HG03432 (cell line): ENCODE measurements around the gene BAD.
"Not testable (repeated sequence)": the region's sequence is repeated elsewhere in the genome, so short reads cannot be mapped to it uniquely, and the experiment has no call there.

ENCODE experiments used
- ATAC-seq: cut with Tn5 transposase; IDR thresholded peaks from one replicate; pipeline ENCODE4 v1.9.1; 2021; ENCODE audit warnings: mild to moderate bottlenecking, moderate library complexity; ENCODE audit not compliant: unreplicated experiment

The BAD gene

GRCh38 chr11:64315667-64316526, 31.4 kb upstream of the BAD start:
- not testable (repeated sequence) for ATAC-seq

DNA sequence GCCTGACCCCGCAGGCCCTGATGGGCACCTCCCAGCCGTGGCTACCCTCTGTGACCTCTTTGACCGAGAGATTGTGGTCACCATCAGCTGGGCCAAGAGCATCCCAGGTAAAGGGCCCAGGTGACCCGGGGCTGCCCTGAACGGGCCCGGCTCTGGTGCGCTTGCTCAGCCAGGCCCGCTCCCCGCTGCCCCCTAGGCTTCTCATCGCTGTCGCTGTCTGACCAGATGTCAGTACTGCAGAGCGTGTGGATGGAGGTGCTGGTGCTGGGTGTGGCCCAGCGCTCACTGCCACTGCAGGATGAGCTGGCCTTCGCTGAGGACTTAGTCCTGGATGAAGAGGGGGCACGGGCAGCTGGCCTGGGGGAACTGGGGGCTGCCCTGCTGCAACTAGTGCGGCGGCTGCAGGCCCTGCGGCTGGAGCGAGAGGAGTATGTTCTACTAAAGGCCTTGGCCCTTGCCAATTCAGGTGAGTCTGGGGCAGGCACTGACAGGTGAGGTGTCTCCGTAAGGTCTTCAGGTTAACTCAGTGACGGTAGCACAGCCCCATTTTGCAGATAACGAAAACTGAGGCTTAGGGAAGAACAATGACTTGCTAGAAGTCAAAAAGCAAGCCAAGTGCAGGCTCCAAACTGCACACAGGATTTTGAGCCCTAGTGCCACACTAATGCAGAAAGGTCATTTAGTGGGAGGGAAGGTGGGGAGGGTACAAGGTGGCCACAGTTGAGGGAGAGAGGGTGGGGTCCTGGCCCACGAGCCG, 30.5 kb upstream of the BAD start:
- no peak for ATAC-seq

- ATAC-seq: no peak
These were observed 29.8 kb upstream of the BAD start for GRCh38 chr11:64314146-64314804.

- no peak for ATAC-seq
These were observed 29.2 kb upstream of the BAD start for GRCh38 chr11:64313491-64314145.

- ATAC-seq: no peak
These were observed 28.5 kb upstream of the BAD start for GRCh38 chr11:64312947-64313346.

- ATAC-seq: not testable (repeated sequence)
These were observed 23.3 kb upstream of the BAD start for GRCh38 chr11:64307795-64308194.

DNA sequence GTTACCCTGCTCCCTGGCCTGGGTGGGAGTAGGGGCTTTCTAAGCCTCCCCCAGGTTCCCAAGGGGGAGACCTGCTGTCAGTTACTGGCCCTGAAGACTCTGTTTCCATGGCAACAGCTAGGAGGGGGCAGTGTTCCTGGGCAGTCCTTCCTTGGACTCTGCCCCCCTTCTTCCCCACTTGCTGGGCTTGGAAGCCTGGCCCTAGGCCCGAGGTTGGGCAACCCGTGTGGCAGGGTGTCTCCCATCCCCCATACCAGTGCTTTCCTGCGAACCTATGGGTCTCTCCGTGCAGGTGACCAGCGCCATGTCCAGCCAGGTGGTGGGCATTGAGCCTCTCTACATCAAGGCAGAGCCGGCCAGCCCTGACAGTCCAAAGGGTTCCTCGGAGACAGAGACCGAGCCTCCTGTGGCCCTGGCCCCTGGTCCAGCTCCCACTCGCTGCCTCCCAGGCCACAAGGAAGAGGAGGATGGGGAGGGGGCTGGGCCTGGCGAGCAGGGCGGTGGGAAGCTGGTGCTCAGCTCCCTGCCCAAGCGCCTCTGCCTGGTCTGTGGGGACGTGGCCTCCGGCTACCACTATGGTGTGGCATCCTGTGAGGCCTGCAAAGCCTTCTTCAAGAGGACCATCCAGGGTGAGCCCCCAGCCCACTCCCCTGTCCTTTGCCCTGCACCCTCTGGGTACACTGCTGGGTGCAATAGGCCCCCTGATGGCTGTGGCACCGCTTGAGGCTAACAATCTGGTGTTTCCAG, 22.6 kb upstream of the BAD start:
- no peak for ATAC-seq

GRCh38 chr11:64306563-64306875, 22.1 kb upstream of the BAD start:
- no peak for ATAC-seq

- ATAC-seq: peak; percentile 24
These were observed 21.5 kb upstream of the BAD start for GRCh38 chr11:64305691-64306562.

GRCh38 chr11:64305075-64305690, 20.7 kb upstream of the BAD start, which contains the start of gene ESRRA:
Gene ESRRA, plus strand, starts transcription at chr11:64305524. Its CDS starts 1,656 bp downstream, at chr11:64307180.
- peak; percentile 70 for ATAC-seq

GRCh38 chr11:64304316-64305072, 20.0 kb upstream of the BAD start:
- ATAC-seq: peak; percentile 35

GRCh38 chr11:64304032-64304315, 19.5 kb upstream of the BAD start:
- no peak for ATAC-seq

GRCh38 chr11:64303109-64304031, 18.9 kb upstream of the BAD start:
- ATAC-seq: no peak

GRCh38 chr11:64299847-64300648, 15.6 kb upstream of the BAD start, which contains the start of gene CATSPERZ:
Gene CATSPERZ, plus strand, starts transcription at chr11:64300358. Its CDS starts 53 bp downstream, at chr11:64300411.
- ATAC-seq: no peak

DNA sequence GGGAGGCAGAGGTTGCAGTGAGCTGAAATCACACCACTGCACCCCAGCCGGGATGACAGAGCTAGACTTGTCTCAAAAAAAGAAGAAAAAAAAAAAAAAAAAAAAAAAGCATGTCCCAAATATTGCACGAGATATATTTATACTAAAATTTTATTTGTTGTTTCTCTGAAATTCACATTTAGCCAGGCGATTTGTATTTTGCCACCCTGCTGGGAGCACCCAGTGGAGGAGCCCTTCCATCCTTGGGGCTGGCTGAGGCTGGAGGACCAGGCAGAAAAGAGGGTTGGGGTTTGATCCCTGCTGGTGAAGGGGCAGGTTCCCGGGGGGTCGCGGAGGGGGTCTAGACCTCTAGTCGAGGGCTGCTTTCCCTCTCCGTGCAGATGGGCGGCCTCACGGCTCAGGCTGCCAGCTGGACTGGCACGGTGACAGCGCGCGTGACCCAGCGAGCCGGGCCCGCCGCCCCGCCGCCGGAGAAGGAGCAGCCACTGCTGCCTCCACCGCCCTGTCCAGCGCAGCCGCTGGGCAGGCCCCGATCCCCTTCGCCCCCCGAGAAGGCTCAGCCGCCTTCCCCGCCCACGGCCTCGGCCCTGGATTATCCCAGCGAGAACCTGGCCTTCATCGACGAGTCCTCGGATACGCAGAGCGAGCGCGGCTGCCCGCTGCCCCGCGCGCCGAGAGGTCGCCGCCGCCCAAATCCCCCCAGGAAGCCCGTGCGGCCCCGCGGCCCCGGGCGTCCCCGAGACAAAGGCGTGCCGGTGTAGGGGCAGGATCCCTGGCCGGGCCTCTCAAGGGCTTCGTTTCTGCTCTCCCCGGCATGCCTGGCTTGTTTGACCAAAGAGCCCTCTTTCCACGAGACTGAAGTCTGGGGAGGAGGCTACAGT, 14.7 kb upstream of the BAD start:
- ATAC-seq: no peak
